GM19035 (cell line): Measurements from ENCODE around the gene STK32B.

Source experiments
- ATAC-seq: cut with Tn5 transposase; IDR thresholded peaks from one replicate; pipeline ENCODE4 v1.9.1; 2021; ENCODE audit not compliant: unreplicated experiment

STK32B gene

GRCh38 chr4:5463361-5463760 lies 412.1 kb downstream of the STK32B start:
- no peak for ATAC-seq

DNA sequence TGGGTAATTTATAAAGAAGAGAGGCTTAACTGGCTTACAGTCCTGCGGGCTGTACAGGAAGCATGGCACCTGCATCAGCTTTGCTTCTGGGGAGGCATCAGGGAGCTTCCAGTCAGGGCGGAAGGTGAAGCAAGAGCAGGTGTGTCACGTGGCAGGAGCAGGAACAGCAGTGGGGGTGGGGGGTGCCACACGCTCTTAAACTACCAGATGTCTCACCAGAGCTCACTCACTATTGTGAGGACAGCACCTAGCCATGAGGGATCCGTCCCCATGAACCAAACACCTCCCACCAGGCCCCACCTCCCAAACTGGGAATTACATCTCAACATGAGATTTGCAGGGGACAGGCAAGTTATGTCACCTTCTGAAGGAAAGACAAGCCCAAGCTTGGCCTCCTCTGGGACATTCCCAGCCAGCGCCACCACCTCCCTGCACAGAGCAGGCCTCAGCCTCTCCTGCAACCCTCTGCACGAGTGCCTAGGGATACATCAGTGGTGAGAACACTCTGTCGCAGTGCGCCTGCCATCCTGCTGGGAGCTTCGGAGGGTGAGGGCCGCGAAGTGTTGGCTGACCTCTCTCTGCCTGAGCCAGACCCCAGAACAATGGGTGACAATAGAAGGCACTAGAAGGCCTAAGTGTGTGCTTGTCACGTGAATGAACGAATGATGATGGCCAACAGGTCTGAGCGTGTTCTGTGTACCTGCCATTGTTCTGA lies 412.8 kb downstream of the STK32B start:
- ATAC-seq = no peak

DNA sequence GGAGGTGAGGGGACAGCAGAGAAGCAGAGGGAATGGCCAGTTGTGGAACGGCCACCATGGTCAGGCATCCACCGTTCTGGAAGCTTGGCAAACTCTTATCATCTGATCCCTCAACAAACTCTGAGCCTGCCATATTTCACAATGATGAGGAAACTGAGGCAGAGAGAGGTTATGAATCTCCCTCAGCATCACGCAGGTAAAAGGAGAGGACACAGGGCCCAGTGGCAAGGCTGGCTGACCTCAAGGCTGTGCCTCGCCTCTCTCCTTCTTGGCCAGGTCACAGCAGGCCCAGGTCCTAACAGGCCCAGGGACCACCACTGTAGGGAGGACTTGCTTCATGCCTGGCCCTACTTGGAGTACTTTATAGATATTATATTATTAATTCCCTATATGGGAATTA lies 414.2 kb downstream of the STK32B start:
- ATAC-seq = no peak

DNA sequence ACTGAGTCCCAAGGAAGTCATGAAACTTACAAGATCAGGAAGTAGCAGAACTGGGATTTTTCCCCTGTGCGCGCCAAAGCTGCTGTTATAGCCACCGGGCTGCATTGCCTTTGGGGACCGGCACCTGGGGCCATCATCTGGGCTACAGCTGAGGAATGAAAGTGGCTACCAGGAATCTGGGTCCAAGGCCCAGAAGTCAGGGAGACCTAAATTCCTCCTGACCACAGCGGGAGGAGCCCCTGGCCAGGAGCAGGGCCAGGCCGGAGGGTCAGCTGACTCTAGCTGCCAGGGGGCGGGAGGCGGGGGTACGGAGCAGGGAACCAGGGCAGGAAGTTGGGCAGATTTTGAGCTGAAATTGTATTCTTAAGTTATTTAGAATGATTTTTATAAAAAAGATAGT lies 414.7 kb downstream of the STK32B start:
- ATAC-seq = no peak

GRCh38 chr4:5467111-5467510 lies 415.8 kb downstream of the STK32B start:
- ATAC-seq = no peak

DNA sequence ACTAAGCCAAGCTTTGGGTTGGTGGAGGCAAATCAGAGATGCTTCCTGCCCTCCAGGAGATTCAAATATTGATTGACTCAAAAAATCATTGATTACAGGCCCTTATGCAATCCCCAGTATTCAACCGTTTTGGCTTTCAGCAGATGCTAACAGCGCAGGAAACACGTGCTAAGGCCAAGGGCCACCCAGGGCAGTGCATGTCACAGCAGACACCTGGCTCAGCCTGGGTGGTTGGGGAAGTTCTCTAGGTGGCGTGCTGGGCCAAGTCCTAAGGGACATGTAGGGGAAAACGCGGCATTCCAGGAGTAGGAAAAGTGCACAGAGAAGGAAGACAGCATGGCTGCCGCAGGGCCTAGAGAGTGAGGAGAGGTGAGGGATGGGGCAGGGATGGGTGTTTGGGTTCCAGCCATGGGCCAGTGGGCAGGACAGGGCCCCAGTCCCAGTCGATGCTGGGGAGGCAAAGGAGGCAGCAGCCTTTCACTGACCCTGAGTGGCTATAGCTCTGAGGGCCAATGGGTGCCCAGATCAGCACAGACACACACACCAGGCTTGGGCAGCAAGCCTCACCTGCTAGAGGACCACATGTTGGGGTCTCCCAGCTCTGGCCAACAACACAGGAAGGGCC lies 418.0 kb downstream of the STK32B start:
- no peak for ATAC-seq

DNA sequence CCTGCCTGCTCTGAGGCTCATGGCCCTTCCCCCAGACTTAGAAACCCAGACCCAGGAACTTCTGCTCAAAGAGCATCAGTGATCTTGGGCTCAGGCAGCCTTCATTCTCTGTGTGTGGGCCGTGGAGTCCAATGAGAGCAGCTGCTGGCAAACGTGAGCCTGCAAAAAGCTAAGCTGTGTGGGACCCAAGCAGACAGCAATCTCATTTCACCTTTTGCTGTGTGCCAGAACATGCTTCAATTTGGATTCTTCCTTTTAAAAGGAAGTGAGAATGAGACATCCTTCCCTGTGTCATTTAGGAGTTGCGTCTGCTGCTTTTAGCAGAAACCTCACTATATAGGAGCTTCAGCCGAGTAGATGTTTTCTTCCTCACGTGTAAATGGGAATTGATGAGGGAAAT lies 418.6 kb downstream of the STK32B start:
- ATAC-seq = no peak

GRCh38 chr4:5470318-5471198 lies 419.3 kb downstream of the STK32B start:
- no peak for ATAC-seq

DNA sequence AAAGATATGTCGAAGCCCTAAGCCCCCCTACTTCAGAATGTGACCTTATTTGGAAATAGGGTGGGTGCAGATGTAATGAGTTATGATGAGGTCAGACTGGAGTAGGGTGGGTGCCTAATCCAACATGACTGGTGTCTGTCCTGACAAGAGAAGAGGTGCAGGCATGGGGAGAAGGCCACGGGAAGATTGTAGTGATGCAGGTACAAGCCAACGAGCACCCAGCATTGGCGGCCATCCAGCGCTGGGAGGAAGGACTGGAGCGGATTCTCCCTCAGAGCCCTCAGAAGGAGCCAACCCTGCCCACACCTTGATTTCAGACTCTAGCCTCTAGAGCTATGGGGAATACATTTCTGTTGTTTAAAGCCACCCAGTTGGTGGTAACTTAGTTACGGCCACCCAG lies 419.9 kb downstream of the STK32B start:
- no peak for ATAC-seq

- ATAC-seq = no peak
These were observed 420.4 kb downstream of the STK32B start for GRCh38 chr4:5471691-5472090.

DNA sequence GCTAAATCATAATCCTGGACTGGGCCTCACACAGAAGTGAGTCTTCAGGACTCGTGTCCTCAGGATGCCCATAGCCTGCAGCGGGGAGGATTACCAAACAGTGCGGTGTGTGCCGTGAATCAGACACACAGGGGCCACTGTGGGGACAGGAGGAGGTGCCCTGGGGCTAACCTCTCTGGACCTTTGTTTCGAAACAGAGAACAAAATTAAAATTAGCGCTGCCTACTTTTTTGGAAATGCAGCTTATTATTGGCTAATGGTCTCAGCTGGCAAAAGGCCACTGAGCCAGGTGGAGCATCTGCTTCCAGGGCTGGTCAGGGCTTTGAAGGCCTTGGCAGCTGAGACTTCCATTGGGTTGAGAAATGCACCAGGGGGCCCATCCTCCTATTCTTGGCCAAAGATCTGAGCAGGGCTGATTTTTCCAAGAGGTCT lies 420.9 kb downstream of the STK32B start:
- ATAC-seq = no peak

- ATAC-seq = no peak
These were observed 421.8 kb downstream of the STK32B start for GRCh38 chr4:5473125-5473524.

DNA sequence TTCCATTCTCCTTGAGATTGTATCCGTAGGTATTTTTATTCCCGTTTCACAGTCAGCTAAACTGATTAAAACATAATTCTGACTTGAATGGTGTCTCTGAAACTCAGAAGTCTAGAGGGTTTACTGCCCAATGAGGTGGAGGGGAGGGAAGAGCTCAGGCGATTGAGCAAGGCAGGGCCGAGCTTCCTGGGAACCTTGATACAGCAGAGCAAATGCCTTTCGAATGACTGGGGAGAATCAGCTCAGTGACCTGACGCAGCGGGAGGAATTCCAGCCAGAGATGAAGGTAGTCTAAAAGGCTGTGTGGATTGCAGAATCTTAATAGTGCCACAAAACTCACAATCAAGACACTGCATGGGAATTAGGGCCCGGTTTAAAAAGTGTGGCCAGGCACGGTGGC lies 423.5 kb downstream of the STK32B start:
- no peak for ATAC-seq

DNA sequence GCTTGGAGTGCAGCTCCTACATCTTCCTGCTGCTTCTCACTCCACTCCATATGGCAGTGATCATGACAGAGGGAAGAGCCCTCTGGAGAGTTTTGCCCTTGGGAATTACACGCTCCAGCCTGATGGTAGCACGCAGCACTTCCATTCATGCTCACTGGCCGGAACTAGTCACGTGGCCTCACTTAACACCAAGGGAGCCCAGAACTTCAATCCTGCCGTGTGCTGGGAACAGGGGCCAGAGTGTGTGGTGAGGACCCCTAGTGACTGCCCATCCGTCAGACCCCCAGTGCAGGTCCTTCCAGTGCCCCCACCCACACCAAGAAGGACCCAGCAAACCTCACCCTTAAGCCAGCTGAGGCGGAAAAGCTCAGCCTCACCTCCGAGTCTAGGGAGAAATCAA lies 426.3 kb downstream of the STK32B start:
- ATAC-seq = no peak

DNA sequence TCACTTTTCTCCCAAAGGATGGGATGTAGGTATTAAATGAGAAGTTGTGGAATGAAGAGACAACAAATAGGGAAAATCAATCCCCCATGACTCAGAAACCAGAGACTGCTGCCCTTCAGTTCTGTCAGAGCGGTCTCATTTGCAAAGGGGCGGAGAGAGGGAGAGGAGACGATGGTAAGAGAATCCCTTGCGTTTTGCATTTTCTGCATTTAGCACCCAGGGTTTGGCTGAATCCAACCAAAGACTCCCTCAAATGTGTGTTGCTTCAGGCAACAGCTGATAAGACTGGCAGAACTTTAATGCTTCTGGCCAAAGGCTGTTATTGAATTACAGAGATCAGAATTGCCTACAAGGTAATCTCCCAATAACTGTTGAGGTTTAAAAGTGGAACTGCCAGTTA lies 426.9 kb downstream of the STK32B start:
- no peak for ATAC-seq

- ATAC-seq = no peak
These were observed 427.4 kb downstream of the STK32B start for GRCh38 chr4:5478697-5479096.

DNA sequence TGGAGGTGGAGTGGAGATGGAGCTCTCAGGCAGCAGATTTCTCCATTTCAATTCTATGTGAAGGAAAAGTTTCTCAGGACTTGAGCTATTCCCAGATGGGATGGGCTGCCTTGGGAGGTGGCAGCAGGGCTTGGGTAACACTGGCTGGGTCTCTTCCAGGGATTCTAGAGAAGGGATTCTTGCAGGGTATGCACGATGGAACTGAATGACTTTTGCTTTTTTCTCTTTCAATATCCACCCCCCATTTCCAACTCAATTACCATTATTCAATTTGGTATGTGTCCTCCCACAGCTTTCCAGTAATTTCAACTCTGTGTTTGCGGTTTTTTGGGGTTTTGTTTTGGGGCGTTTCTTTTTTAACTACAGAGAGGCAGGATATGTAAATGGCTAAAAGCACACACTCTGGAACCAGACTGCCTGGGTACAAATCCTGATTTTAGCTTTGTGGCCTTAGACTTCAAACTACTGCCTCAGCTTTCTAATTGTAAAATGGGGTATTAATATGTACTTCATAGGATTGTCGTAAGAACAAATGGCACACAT lies 428.3 kb downstream of the STK32B start:
- ATAC-seq = no peak

GRCh38 chr4:5488413-5488812 lies 437.1 kb downstream of the STK32B start:
- no peak for ATAC-seq

DNA sequence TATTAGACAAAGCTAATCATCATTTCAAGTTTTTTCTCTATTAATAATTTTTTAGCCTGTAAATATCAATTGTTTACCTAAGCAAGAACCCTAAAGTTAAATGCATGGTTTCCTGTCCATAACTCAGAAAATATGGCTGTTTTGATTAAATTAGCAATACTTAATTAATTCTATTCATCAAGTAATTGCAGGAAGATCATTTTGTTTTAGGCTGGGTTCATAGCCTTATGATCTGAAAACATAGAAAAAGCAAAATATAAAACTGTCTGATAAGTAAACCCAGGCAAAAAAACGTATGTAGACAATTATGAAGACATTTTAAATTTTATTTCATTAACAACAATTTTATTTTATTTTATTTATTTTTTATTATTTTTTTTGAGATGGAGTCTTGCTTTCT lies 438.0 kb downstream of the STK32B start:
- no peak for ATAC-seq

GRCh38 chr4:5497489-5497888 lies 446.2 kb downstream of the STK32B start:
- ATAC-seq = no peak

GRCh38 chr4:5500165-5500564 lies 448.9 kb downstream of the STK32B start:
- no peak for ATAC-seq
